ENCODE data around the gene VAMP8. TPM values are rescaled to one million over a fixed set of nuclear protein-coding genes. Genes with fewer than 3 reads are reported as not detected.

Gene VAMP8
- total and polyA plus RNA-seq, 2 experiments from 2014 or later: 1.2 to 1.7 TPM

- peaks cover 30% of the 10 kb centered on the region for H3K4me1 ChIP-seq (ENCODE audit: insufficient read depth)
- H4K20me1 ChIP-seq (ENCODE audit: insufficient read depth): peaks cover 26% of the 10 kb centered on the region
- no peaks in the 10 kb centered on the region for H3K9me2 ChIP-seq (ENCODE audit: insufficient read depth)
- H3K9me3 ChIP-seq (ENCODE audit: low read depth): no peaks in the 10 kb centered on the region
- peak overlapping the region; percentile 98 for H3K9ac ChIP-seq
- H3K79me2 ChIP-seq (ENCODE audit: insufficient read depth): peaks cover 56% of the 10 kb centered on the region
- peak; percentile 62 for DNase-seq
- H3K4me3 ChIP-seq: peak overlapping the region; percentile 92
- WGBS, 2 experiments (ENCODE audit: low coverage in 1 of 2, low lambda C conversion rate in 2 of 2, missing lambda C conversion rate in 2 of 2): 2 to 3% methylated on average over 35 of the region's 35 CpGs
- peak overlapping the region; percentile 100 for H3K4me2 ChIP-seq (ENCODE audit: unreplicated experiment)
- peaks cover 25% of the 10 kb centered on the region for H3K36me3 ChIP-seq (ENCODE audit: low read depth)
- H3K27ac ChIP-seq: peak overlapping the region; percentile 95
- H2AFZ ChIP-seq: peak overlapping the region; percentile 66
- no peak for TF ChIP-seq EZH2 (IDR thresholded peaks at IDR 0.05; ENCODE audit: insufficient read depth, poor library complexity, severe bottlenecking)
- no peak for TF ChIP-seq EZH2phosphoT487 (IDR thresholded peaks at IDR 0.05; ENCODE audit: insufficient read depth, low read depth)
- peaks cover 47% of the 10 kb centered on the region for H3F3A ChIP-seq (ENCODE audit: insufficient read depth)
- H3K27me3 ChIP-seq (replicated peaks; ENCODE audit: insufficient read depth): no peaks in the 10 kb centered on the region
- in situ Hi-C loops (cut with MboI): no loop called here
Measured at GRCh38 chr2:85537600-85538506, 39.5 kb upstream of the VAMP8 start.

DNA sequence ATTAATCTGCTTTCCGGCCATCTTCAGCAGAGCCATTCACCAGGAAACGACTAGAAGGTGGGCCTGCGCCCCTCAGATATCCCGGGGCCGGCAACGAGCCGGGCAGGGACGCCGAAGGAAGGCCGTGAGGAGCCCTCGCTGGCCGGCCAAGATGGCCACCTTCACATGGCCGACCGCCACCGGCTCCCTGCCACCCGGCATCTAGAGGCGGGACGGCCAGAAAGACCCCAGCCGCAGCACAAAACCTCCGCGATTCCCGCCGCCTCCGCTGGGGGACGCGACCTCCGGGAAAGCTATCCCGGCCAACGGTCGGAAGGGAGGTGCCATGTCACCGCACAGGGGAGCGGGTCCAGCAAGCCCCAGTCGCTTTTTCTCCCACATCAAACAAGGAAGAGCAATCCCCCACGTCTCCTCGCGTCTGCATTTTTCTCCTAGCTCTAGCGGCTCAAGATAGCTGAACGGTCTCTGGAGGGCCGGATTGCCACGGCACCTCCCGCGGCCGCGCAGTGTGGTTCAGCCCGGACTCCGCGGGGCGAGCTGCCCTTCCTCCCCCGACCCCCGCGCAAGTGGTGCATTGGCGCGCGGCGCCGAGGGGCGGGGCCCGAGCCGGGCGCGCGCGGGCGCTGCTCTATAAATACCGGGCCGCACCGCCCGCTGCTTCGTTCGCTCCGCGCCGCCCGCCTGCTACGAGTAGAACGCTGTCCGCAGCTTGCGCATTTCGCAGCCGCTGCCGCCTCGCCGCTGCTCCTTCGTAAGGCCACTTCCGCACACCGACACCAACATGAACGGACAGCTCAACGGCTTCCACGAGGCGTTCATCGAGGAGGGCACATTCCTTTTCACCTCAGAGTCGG is 38.7 kb upstream of the VAMP8 start, which contains the start of gene MAT2A:
Gene MAT2A (plus strand): TSS at position 662 of the 854 bp plus-strand sequence. CDS start 120 bp downstream, at position 782.
- Histone ChIP-seq H4K20me1 (ENCODE audit: insufficient read depth) (peaks cover 30% of the 10 kb centered on the region), H3K79me2 (ENCODE audit: insufficient read depth) (peaks cover 65% of the 10 kb centered on the region), H3F3A (ENCODE audit: insufficient read depth) (peaks cover 56% of the 10 kb centered on the region), H3K27me3 (replicated peaks; ENCODE audit: insufficient read depth) (no peaks in the 10 kb centered on the region), H3K36me3 (ENCODE audit: low read depth) (peaks cover 34% of the 10 kb centered on the region), H3K4me2 (ENCODE audit: unreplicated experiment) (peak within 1 kb of the TSS; percentile 100), H2AFZ (peak within 1 kb of the TSS; percentile 66), H3K27ac (peak within 1 kb of the TSS; percentile 95), H3K9me3 (ENCODE audit: low read depth) (no peaks in the 10 kb centered on the region), H3K4me3 (peak within 1 kb of the TSS; percentile 92), H3K4me1 (ENCODE audit: insufficient read depth) (peaks cover 34% of the 10 kb centered on the region), H3K9ac (peak within 1 kb of the TSS; percentile 98), H3K9me2 (ENCODE audit: insufficient read depth) (no peaks in the 10 kb centered on the region)
- TF ChIP-seq EZH2phosphoT487 (IDR thresholded peaks at IDR 0.05; ENCODE audit: insufficient read depth, low read depth) (no peak), EZH2 (IDR thresholded peaks at IDR 0.05; ENCODE audit: insufficient read depth, poor library complexity, severe bottlenecking) (no peak)
- DNase-seq: peak; percentile 93
- WGBS, 2 experiments (ENCODE audit: low coverage in 1 of 2, low lambda C conversion rate in 2 of 2, missing lambda C conversion rate in 2 of 2): 1% methylated on average over 81 to 85 of the region's 92 CpGs
- in situ Hi-C loops (cut with MboI): no loop called here

- in situ Hi-C loops (cut with MboI): no loop called here
Measured at GRCh38 chr2:85539361-85540132, 37.8 kb upstream of the VAMP8 start.

More at GRCh38 chr2:85539361-85540132, 37.8 kb upstream of the VAMP8 start:
- no peaks in the 10 kb centered on the region for H3K9me3 ChIP-seq (ENCODE audit: low read depth)
- peaks cover 30% of the 10 kb centered on the region for H4K20me1 ChIP-seq (ENCODE audit: insufficient read depth)
- peak overlapping the region; percentile 98 for H3K9ac ChIP-seq
- peak overlapping the region; percentile 95 for H3K27ac ChIP-seq
- no peaks in the 10 kb centered on the region for H3K27me3 ChIP-seq (replicated peaks; ENCODE audit: insufficient read depth)
- H3F3A ChIP-seq (ENCODE audit: insufficient read depth): peaks cover 64% of the 10 kb centered on the region
- peak overlapping the region; percentile 92 for H3K4me3 ChIP-seq
- peak overlapping the region; percentile 100 for H3K4me2 ChIP-seq (ENCODE audit: unreplicated experiment)
- peaks cover 37% of the 10 kb centered on the region for H3K4me1 ChIP-seq (ENCODE audit: insufficient read depth)
- TF ChIP-seq EZH2 (IDR thresholded peaks at IDR 0.05; ENCODE audit: insufficient read depth, poor library complexity, severe bottlenecking): no peak
- TF ChIP-seq EZH2phosphoT487 (IDR thresholded peaks at IDR 0.05; ENCODE audit: insufficient read depth, low read depth): no peak
- H3K36me3 ChIP-seq (ENCODE audit: low read depth): peaks cover 42% of the 10 kb centered on the region
- DNase-seq: peak; percentile 82
- H3K9me2 ChIP-seq (ENCODE audit: insufficient read depth): no peaks in the 10 kb centered on the region
- WGBS, 2 experiments (ENCODE audit: low coverage in 1 of 2, low lambda C conversion rate in 2 of 2, missing lambda C conversion rate in 2 of 2): 0 to 2% methylated on average over 25 to 54 of the region's 67 CpGs
- H3K79me2 ChIP-seq (ENCODE audit: insufficient read depth): peaks cover 68% of the 10 kb centered on the region
- H2AFZ ChIP-seq: no peak overlapping the region

All from GM23248 (cell line).